ENCODE measurements around the gene FYB1.

FYB1 gene

GRCh38 chr5:39115644-39116343 is 103.6 kb downstream of the FYB1 start:
- H3K4me1 Mint-ChIP-seq (ENCODE audit: low read depth), result peaks cover 21% of the 10 kb centered on the region
- DNase-seq (ENCODE audit: low spot score), result no peak
- H3K36me3 Mint-ChIP-seq (ENCODE audit: low read depth), result peaks cover 55% of the 10 kb centered on the region
- no peak overlapping the region for H3K4me3 Mint-ChIP-seq
- no peak overlapping the region for H3K27ac Mint-ChIP-seq
- no peaks in the 10 kb centered on the region for H3K27me3 Mint-ChIP-seq (ENCODE audit: low read depth)
- no peaks in the 10 kb centered on the region for H3K9me3 Mint-ChIP-seq

DNA sequence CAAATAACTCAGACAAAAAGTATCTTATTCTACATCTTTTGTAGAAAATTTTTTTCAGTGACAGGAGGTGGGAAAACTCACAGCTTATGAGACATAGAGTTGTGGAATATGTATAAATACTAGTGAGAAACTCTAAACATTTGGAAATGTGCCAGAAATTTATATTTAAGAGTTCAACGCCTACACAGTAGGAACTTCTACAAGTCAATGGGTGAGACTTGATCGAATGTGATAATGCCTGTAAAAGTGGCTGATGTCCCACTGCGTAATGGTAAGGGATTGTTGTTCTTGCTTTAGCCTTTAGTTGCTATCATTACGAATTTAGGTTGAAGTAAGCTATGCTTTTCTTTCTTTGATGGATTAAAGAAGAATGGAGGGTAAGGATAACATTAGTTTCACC is 105.2 kb downstream of the FYB1 start:
- peaks cover 57% of the 10 kb centered on the region for H3K36me3 Mint-ChIP-seq (ENCODE audit: low read depth)
- H3K9me3 Mint-ChIP-seq, result no peaks in the 10 kb centered on the region
- no peak overlapping the region for H3K4me3 Mint-ChIP-seq
- H3K27ac Mint-ChIP-seq, result no peak overlapping the region
- H3K4me1 Mint-ChIP-seq (ENCODE audit: low read depth), result peaks cover 19% of the 10 kb centered on the region
- no peak for DNase-seq (ENCODE audit: low spot score)
- H3K27me3 Mint-ChIP-seq (ENCODE audit: low read depth), result no peaks in the 10 kb centered on the region

- Mint-ChIP-seq H3K36me3 (ENCODE audit: low read depth) (peaks cover 55% of the 10 kb centered on the region), H3K4me3 (no peak overlapping the region), H3K27ac (no peak overlapping the region), H3K9me3 (no peaks in the 10 kb centered on the region), H3K27me3 (ENCODE audit: low read depth) (no peaks in the 10 kb centered on the region), H3K4me1 (ENCODE audit: low read depth) (peaks cover 19% of the 10 kb centered on the region)
- DNase-seq (ENCODE audit: low spot score), result no peak
Observed at GRCh38 chr5:39113354-39113953, 105.9 kb downstream of the FYB1 start.

DNA sequence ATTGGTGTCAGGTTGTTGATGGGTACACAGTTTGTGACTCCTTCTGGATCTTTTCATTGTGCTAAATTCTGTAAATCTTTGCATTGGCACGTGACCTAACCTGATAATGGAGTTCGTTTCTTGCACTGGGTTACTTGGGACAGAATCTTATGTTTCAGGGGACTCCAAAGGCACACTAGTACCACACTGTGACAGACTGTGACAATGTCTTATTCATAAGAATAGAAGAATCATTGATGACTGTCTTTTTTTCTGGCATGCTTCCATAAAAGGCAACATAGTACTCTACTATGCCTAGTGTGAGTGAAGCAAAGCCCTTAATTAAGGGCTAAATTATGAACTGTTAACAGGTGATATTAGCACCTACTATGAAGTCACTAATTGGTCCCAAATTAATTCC is 109.8 kb downstream of the FYB1 start:
- Mint-ChIP-seq H3K4me1 (ENCODE audit: low read depth) (no peaks in the 10 kb centered on the region), H3K9me3 (no peaks in the 10 kb centered on the region), H3K4me3 (no peak overlapping the region), H3K27me3 (ENCODE audit: low read depth) (no peaks in the 10 kb centered on the region), H3K27ac (no peak overlapping the region), H3K36me3 (ENCODE audit: low read depth) (peaks cover 42% of the 10 kb centered on the region)
- DNase-seq (ENCODE audit: low spot score), result no peak

DNA sequence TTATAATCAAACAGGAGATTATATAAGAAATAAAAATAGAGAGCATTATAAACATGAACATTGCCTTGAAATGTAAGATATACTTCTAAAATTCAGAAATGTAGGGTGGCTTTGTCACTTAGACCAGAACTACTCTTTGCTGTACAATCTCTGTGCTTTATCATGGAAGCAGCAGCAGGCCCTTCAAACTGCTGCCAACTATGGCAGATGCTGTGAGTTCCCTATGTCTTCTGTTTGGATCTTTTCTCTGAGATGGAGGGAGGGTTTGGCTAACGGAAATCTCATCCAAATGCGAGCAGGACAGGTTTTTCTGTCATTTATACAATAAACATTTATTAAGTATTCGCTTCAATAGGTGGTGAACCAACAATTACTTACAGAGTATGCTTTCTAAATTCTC is 110.4 kb downstream of the FYB1 start:
- no peaks in the 10 kb centered on the region for H3K27me3 Mint-ChIP-seq (ENCODE audit: low read depth)
- no peaks in the 10 kb centered on the region for H3K4me1 Mint-ChIP-seq (ENCODE audit: low read depth)
- DNase-seq (ENCODE audit: low spot score), result no peak
- H3K4me3 Mint-ChIP-seq, result no peak overlapping the region
- H3K9me3 Mint-ChIP-seq, result no peaks in the 10 kb centered on the region
- no peak overlapping the region for H3K27ac Mint-ChIP-seq
- H3K36me3 Mint-ChIP-seq (ENCODE audit: low read depth), result peaks cover 42% of the 10 kb centered on the region

DNA sequence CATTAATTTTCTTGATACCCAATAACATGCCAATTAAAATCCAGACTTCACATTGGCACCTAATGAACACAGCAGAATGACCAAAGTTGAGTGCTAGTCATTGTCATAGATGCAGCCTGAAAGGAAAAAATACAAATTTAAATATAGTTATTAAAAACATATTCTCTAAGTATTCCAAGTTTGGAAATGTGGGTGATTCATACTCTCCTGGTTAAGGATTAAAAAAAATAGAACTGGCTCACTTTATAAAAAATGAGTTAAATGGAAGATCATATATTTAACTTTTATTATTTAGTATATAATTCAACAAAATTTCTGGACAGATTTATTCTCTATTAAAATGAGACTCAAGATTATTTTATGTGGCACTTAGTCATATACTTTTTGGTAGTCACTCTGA is 112.0 kb downstream of the FYB1 start:
- Mint-ChIP-seq H3K27ac (no peak overlapping the region), H3K4me3 (no peak overlapping the region), H3K36me3 (ENCODE audit: low read depth) (peaks cover 48% of the 10 kb centered on the region), H3K9me3 (no peaks in the 10 kb centered on the region), H3K27me3 (ENCODE audit: low read depth) (no peaks in the 10 kb centered on the region), H3K4me1 (ENCODE audit: low read depth) (peaks cover 1% of the 10 kb centered on the region)
- no peak for DNase-seq (ENCODE audit: low spot score)

DNA sequence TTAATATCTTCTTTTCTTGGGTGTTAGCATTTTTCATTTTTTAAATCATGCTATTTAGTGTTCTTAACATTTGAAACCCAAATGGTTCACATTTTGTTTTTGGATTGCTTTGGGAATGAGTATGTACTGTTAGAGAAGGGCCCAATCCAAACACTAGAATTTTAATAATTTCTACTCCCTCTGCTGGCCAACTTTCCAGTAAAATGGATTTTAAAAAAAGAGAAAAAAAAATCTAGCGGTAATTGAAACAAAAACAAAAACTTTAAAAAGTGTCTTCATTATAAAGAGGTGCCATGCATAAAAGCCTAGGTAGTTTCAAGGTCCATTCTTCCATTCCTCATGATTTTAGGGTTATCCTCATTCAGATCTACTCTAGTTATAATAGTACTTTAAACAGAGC is 113.0 kb downstream of the FYB1 start:
- Mint-ChIP-seq H3K36me3 (ENCODE audit: low read depth) (peaks cover 48% of the 10 kb centered on the region), H3K4me1 (ENCODE audit: low read depth) (peaks cover 3% of the 10 kb centered on the region), H3K27ac (no peak overlapping the region), H3K9me3 (no peaks in the 10 kb centered on the region), H3K4me3 (no peak overlapping the region), H3K27me3 (ENCODE audit: low read depth) (no peaks in the 10 kb centered on the region)
- DNase-seq (ENCODE audit: low spot score), result no peak

DNA sequence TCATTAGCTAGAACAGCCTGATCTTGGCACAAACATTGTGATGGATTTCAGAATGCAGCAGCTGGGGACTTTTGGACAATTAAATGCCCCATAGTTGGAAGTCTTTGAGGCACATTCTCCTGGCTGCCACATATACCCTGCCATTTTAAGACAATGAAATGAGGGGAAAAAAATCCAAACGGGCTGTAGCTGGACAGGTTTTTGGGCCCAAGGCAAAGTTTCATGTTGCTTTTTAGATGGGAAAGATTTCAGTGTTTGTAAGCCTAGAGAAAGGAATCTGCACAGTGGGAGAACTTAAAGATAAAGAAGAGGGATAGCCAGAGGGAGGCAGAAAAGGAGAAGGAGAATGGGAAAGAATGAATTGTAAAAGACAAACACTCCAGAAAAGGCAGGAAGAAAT is 115.1 kb downstream of the FYB1 start:
- peaks cover 12% of the 10 kb centered on the region for H3K4me1 Mint-ChIP-seq (ENCODE audit: low read depth)
- peaks cover 39% of the 10 kb centered on the region for H3K36me3 Mint-ChIP-seq (ENCODE audit: low read depth)
- no peak overlapping the region for H3K4me3 Mint-ChIP-seq
- no peak overlapping the region for H3K27ac Mint-ChIP-seq
- no peaks in the 10 kb centered on the region for H3K27me3 Mint-ChIP-seq (ENCODE audit: low read depth)
- no peak for DNase-seq (ENCODE audit: low spot score)
- no peaks in the 10 kb centered on the region for H3K9me3 Mint-ChIP-seq

- Mint-ChIP-seq H3K4me1 (ENCODE audit: low read depth) (peaks cover 12% of the 10 kb centered on the region), H3K27ac (no peak overlapping the region), H3K27me3 (ENCODE audit: low read depth) (no peaks in the 10 kb centered on the region), H3K9me3 (no peaks in the 10 kb centered on the region), H3K4me3 (no peak overlapping the region), H3K36me3 (ENCODE audit: low read depth) (peaks cover 36% of the 10 kb centered on the region)
- DNase-seq (ENCODE audit: low spot score), result no peak
Observed at GRCh38 chr5:39102684-39103155, 116.6 kb downstream of the FYB1 start.

DNA sequence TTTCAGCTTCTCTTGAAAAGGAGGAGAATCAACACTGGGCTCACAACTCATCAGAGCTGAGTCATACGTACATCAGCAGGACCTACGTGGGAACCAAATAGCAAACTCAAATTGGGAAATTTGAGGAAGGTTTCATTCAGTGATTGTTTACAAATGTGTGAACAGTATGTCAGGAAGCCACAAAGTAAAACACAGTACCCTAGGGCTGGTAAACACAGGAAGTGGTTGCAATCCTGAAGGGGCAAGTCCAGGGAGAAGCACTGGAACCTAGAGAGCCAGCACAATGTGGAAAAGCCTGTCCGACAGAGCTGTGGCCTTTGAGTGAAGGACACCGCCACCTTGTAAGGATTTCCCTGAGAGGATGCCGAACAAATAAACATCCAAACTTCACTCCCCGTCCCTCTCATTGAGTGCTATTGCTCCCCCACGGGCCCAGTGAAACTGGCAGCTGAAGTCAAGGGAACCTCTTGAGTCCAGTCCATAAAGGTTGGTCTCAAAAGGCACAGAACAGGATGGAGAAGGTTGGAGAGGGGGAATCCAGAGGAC is 118.4 kb downstream of the FYB1 start:
- H3K36me3 Mint-ChIP-seq (ENCODE audit: low read depth), result peaks cover 24% of the 10 kb centered on the region
- no peaks in the 10 kb centered on the region for H3K27me3 Mint-ChIP-seq (ENCODE audit: low read depth)
- DNase-seq (ENCODE audit: low spot score), result no peak
- H3K4me3 Mint-ChIP-seq, result no peak overlapping the region
- H3K27ac Mint-ChIP-seq, result peak overlapping the region; percentile 47
- H3K9me3 Mint-ChIP-seq, result no peaks in the 10 kb centered on the region
- H3K4me1 Mint-ChIP-seq (ENCODE audit: low read depth), result peaks cover 12% of the 10 kb centered on the region

DNA sequence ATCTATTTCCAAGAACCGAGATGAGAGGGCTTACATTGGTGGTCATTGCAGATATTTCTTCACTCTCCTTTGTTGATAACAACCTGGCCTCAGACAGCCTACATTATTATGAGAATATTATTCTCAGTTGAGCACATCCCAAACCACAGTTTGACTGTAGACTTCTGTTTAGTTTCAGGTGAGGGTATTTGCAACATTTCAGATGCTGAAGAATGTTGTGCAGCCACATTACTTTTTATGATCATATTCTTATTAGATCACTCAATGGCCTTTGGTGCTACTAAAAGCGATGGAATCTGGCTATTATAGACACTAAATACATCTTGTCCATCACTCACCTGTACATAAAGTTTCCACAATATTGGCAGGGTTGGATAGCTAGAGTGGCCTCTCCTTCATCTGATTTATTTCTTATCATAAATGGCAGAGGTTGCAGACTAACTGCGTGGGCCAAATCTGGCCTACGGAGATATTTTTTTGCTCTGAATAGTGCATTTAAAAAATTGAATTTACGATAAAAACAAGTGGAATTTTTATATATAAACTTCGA is 119.0 kb downstream of the FYB1 start:
- peaks cover 22% of the 10 kb centered on the region for H3K36me3 Mint-ChIP-seq (ENCODE audit: low read depth)
- no peak overlapping the region for H3K27ac Mint-ChIP-seq
- peaks cover 12% of the 10 kb centered on the region for H3K4me1 Mint-ChIP-seq (ENCODE audit: low read depth)
- H3K4me3 Mint-ChIP-seq, result no peak overlapping the region
- H3K9me3 Mint-ChIP-seq, result no peaks in the 10 kb centered on the region
- no peak for DNase-seq (ENCODE audit: low spot score)
- no peaks in the 10 kb centered on the region for H3K27me3 Mint-ChIP-seq (ENCODE audit: low read depth)

DNA sequence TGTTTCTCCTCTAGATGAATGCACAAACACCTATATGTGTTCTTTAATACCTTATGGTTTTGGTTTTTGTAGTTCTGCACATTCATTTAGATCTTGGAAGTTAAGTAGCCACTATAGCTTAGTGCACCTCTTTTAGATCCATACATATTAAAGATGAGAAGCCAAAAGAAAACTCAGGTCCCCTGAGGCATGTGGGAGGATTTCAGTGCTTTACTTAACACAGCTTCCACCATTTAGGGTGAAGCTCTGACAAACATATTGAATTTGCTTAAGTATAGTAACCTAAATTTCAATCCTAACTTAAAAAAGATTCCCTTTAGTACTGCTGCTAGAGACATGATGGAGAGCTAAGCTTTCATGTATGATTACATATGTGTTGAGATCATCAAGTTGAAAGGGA is 119.5 kb downstream of the FYB1 start:
- no peak overlapping the region for H3K4me3 Mint-ChIP-seq
- no peaks in the 10 kb centered on the region for H3K27me3 Mint-ChIP-seq (ENCODE audit: low read depth)
- H3K9me3 Mint-ChIP-seq, result no peaks in the 10 kb centered on the region
- H3K4me1 Mint-ChIP-seq (ENCODE audit: low read depth), result peaks cover 12% of the 10 kb centered on the region
- no peak for DNase-seq (ENCODE audit: low spot score)
- H3K36me3 Mint-ChIP-seq (ENCODE audit: low read depth), result peaks cover 21% of the 10 kb centered on the region
- no peak overlapping the region for H3K27ac Mint-ChIP-seq

- Mint-ChIP-seq H3K36me3 (ENCODE audit: low read depth) (no peaks in the 10 kb centered on the region), H3K27ac (no peak overlapping the region), H3K9me3 (peaks cover 6% of the 10 kb centered on the region), H3K27me3 (ENCODE audit: low read depth) (peaks cover 33% of the 10 kb centered on the region), H3K4me1 (ENCODE audit: low read depth) (peaks cover 3% of the 10 kb centered on the region), H3K4me3 (no peak overlapping the region)
- no peak for DNase-seq (ENCODE audit: low spot score)
Observed at GRCh38 chr5:39093352-39093751, 126.0 kb downstream of the FYB1 start.

DNA sequence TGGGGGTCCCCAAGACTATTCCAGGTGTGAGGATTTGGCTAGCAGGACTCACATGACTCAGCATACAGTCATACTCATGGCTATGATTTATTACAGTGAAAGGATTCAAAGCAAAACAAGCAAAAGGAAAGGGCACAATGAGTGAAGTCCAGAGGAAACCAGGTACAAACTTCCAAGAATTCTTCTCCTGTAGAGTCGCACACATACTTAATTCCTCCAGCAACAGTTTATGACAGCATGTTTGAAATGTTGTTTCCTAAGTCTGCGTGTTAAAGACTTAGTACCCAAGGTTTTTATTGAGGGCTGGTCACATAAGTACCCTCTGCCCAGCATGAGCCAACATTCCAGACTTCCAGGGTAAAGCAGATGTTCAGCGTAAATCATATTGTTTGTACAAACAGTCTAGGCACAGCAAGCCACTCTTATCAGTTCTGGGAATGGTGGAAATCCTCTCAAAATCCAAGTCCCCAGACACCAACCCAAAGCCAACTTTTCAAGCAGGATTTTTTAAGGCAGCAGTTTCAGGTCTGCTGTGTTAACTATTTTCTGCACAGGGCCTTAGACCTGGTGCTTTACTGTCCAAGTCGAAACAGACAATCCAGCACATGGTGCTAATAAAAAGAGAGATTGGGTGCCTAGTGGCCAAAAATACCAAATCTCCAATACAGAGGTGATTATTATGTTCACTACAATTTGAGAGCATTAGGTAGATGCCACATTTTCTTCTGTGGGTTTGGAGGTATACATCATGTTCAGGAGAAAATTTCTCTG is 126.6 kb downstream of the FYB1 start:
- no peak overlapping the region for H3K27ac Mint-ChIP-seq
- H3K27me3 Mint-ChIP-seq (ENCODE audit: low read depth), result peaks cover 34% of the 10 kb centered on the region
- H3K4me1 Mint-ChIP-seq (ENCODE audit: low read depth), result peaks cover 3% of the 10 kb centered on the region
- no peak for DNase-seq (ENCODE audit: low spot score)
- H3K36me3 Mint-ChIP-seq (ENCODE audit: low read depth), result no peaks in the 10 kb centered on the region
- peaks cover 6% of the 10 kb centered on the region for H3K9me3 Mint-ChIP-seq
- no peak overlapping the region for H3K4me3 Mint-ChIP-seq
